A549 (cell line): ENCODE data around the gene DNAJB13. TPM values are rescaled to one million over a fixed set of nuclear protein-coding genes. Genes with fewer than 3 reads are reported as not detected.
A peak's percentile ranks its signal among the peaks of the same experiment; 100 is the strongest.

ENCODE experiments used
- ATAC-seq, 2 experiments: fragments of 200-7000 bp in 1 of 2; fragments of >200 bp in 1 of 2; cut with Nextera tagmentation in 1 of 2; cut with Tn5 transposase in 1 of 2; 3 replicates each; pipeline versions ENCODE4 v1.8.0 to v1.9.1; 2018 to 2020; ENCODE audit warnings: mild to moderate bottlenecking in 1 of 2, moderate library complexity in 1 of 2
- CTCF ChIA-PET: fragments of 300-600 bp; sonication (Branson Sonifier 250); formaldehyde crosslinking; extraction: SDS; loops from one replicate; lab custom pipeline; 2021; ENCODE audit warnings: antibody characterized with exemption, inconsistent platforms; lab: Yijun Ruan, JAX
- POLR2A ChIA-PET: fragments of 350-600 bp; formaldehyde crosslinking; extraction: SDS; loops from one replicate; lab custom pipeline; 2021; ENCODE audit warnings: antibody characterized with exemption, inconsistent platforms; lab: Yijun Ruan, JAX
- DNase-seq, 2 experiments: peaks; one replicate each; pipeline versions ENCODE4 v3.0.0 to v3.0.0-alpha.2; 2011 to 2016; ENCODE audit warnings: low read depth in 1 of 2, low spot score in 1 of 2
- FAIRE-seq: peaks from 2 replicates; lab custom pipeline; 2011; peaks lifted over from hg19 to GRCh38; lab: Jason Lieb, UNC
- H3K27ac ChIP-seq, 2 experiments: fragments of >200 bp; sonication (Bioruptor Twin); formaldehyde crosslinking; 3 replicates each; pipeline ENCODE4 v1.5.1; 2016 to 2017
- H3K4me1 ChIP-seq: fragments of >200 bp; sonication (Bioruptor Twin); formaldehyde crosslinking; 3 replicates; pipeline ENCODE4 v1.6.1; 2016
- H3K4me2 ChIP-seq: fragments of >200 bp; sonication (Bioruptor Twin); formaldehyde crosslinking; 3 replicates; pipeline ENCODE4 v1.6.1; 2016
- H3K4me3 ChIP-seq: fragments of >200 bp; sonication (Bioruptor Twin); formaldehyde crosslinking; 3 replicates; pipeline ENCODE4 v1.5.1; 2016
- H3K9me3 ChIP-seq: fragments of >200 bp; sonication (Bioruptor Twin); formaldehyde crosslinking; 3 replicates; pipeline ENCODE4 v1.6.1; 2016
- ATOH8 ChIP-seq: fragments of 250-450 bp; sonication (Bioruptor Pico); IDR thresholded peaks from 2 replicates; pipeline ENCODE4 v1.5.0; 2020; ENCODE audit warnings: low read depth, mild to moderate bottlenecking, moderate library complexity
- BCL3 ChIP-seq: fragments of >200 bp; sonication (Bioruptor Twin); formaldehyde crosslinking; IDR thresholded peaks from 3 replicates; pipeline ENCODE4 v1.6.1; 2016
- BHLHE40 ChIP-seq: IDR thresholded peaks from 2 replicates; pipeline ENCODE4 v1.6.1; 2012; ENCODE audit warnings: low read depth, low read length, inconsistent platforms
- CHD2 ChIP-seq: fragments of 150-350 bp; IDR thresholded peaks from 2 replicates; pipeline ENCODE4 v1.6.1; 2014; ENCODE audit warnings: low read length; ENCODE audit not compliant: partially characterized antibody
- CHD4 ChIP-seq: fragments of 200-600 bp; sonication (generic); IDR thresholded peaks from 2 replicates; pipeline ENCODE4 v1.6.1; 2016; ENCODE audit warnings: antibody characterized with exemption, mild to moderate bottlenecking, borderline replicate concordance
- CTCF ChIP-seq: fragments of >200 bp; sonication (Bioruptor Twin); formaldehyde crosslinking; IDR thresholded peaks from 3 replicates; pipeline ENCODE4 v1.5.1; 2016
- E2F6 ChIP-seq: IDR thresholded peaks from 2 replicates; pipeline ENCODE4 v1.6.1; 2012; ENCODE audit warnings: low read depth, borderline replicate concordance
- EHF ChIP-seq: fragments of 250-450 bp; sonication (Bioruptor Pico); IDR thresholded peaks from 2 replicates; pipeline ENCODE4 v1.5.0; 2020; ENCODE audit warnings: mild to moderate bottlenecking
- ELK1 ChIP-seq: fragments of 150-350 bp; IDR thresholded peaks from 2 replicates; pipeline ENCODE4 v1.6.1; 2014; ENCODE audit warnings: low read depth, mild to moderate bottlenecking, low read length
- FOXS1 ChIP-seq: fragments of 250-450 bp; sonication (Bioruptor Pico); IDR thresholded peaks from 2 replicates; pipeline ENCODE4 v1.5.0; 2020; ENCODE audit warnings: mild to moderate bottlenecking, moderate library complexity
- GATA3 ChIP-seq: IDR thresholded peaks from 2 replicates; pipeline ENCODE4 v1.6.1; 2012; ENCODE audit warnings: borderline replicate concordance
- HDAC2 ChIP-seq: fragments of 200-600 bp; sonication (generic); IDR thresholded peaks from 2 replicates; pipeline ENCODE4 v1.6.1; 2016
- HES2 ChIP-seq: fragments of >200 bp; sonication (Bioruptor Twin); formaldehyde crosslinking; IDR thresholded peaks from 2 replicates; pipeline ENCODE4 v1.6.1; 2016
- HOXB13 ChIP-seq: fragments of 250-450 bp; sonication (Bioruptor Pico); IDR thresholded peaks from 2 replicates; pipeline ENCODE4 v1.5.0; 2020; ENCODE audit warnings: low read depth, mild to moderate bottlenecking, moderate library complexity
- HOXB5 ChIP-seq: fragments of 250-450 bp; sonication (Bioruptor Pico); IDR thresholded peaks from 2 replicates; pipeline ENCODE4 v1.5.0; 2020; ENCODE audit warnings: mild to moderate bottlenecking, moderate library complexity
- JUN ChIP-seq, 2 experiments: fragments of >200 bp; sonication (Bioruptor Twin); formaldehyde crosslinking; IDR thresholded peaks; 2 replicates in 1 of 2; 3 replicates in 1 of 2; pipeline ENCODE4 v1.6.1; 2016 to 2017
- KDM1A ChIP-seq: fragments of 200-600 bp; sonication (generic); IDR thresholded peaks from 2 replicates; pipeline ENCODE4 v1.6.1; 2016; ENCODE audit warnings: low read depth, mild to moderate bottlenecking
- MAFK ChIP-seq: fragments of 450-650 bp; IDR thresholded peaks from 2 replicates; pipeline ENCODE4 v1.6.1; 2014; ENCODE audit not compliant: partially characterized antibody
- MYC ChIP-seq: IDR thresholded peaks from 2 replicates; pipeline ENCODE4 v1.6.1; 2012; ENCODE audit warnings: mild to moderate bottlenecking, inconsistent platforms, low read length, improper control_type of control experiment, borderline replicate concordance
- NR3C1 ChIP-seq: fragments of >200 bp; sonication (Bioruptor Twin); formaldehyde crosslinking; IDR thresholded peaks from 3 replicates; pipeline ENCODE4 v1.6.1; 2017
- PHF8 ChIP-seq: fragments of 200-600 bp; sonication (generic); IDR thresholded peaks from 2 replicates; pipeline ENCODE4 v1.6.1; 2016; ENCODE audit warnings: low read depth, mild to moderate bottlenecking, antibody characterized with exemption, moderate library complexity, borderline replicate concordance
- POLR2A ChIP-seq: IDR thresholded peaks from 2 replicates; pipeline ENCODE4 v1.6.1; 2012; ENCODE audit warnings: mild to moderate bottlenecking, low read length
- RAD21 ChIP-seq, 2 experiments: fragments of >200 bp in 1 of 2; sonication (Bioruptor Twin) in 1 of 2; formaldehyde crosslinking in 1 of 2; IDR thresholded peaks in 1 of 2; conservative IDR thresholded peaks in 1 of 2; 2 replicates in 1 of 2; 3 replicates in 1 of 2; pipeline ENCODE4 v1.6.1; 2012 to 2018; ENCODE audit warnings: inconsistent platforms in 1 of 2
- RCOR1 ChIP-seq: fragments of 150-350 bp; IDR thresholded peaks from 2 replicates; pipeline ENCODE4 v1.6.1; 2014; ENCODE audit warnings: antibody characterized with exemption, low read length, low read depth
- RFX5 ChIP-seq: fragments of 450-650 bp; IDR thresholded peaks from 2 replicates; pipeline ENCODE4 v1.7.1; 2014; ENCODE audit warnings: antibody characterized with exemption, mild to moderate bottlenecking, moderate library complexity
- SMC3 ChIP-seq: fragments of >200 bp; sonication (Bioruptor Twin); formaldehyde crosslinking; IDR thresholded peaks from 3 replicates; pipeline ENCODE4 v1.6.1; 2018; ENCODE audit warnings: inconsistent platforms
- TFCP2L1 ChIP-seq: fragments of 250-450 bp; sonication (Bioruptor Pico); IDR thresholded peaks from 2 replicates; pipeline ENCODE4 v1.5.0; 2021; ENCODE audit warnings: mild to moderate bottlenecking
- USF2 ChIP-seq: fragments of 450-650 bp; IDR thresholded peaks from 2 replicates; pipeline ENCODE4 v1.6.1; 2014; ENCODE audit warnings: antibody characterized with exemption
- ZFP36 ChIP-seq: fragments of 450-650 bp; IDR thresholded peaks from 2 replicates; pipeline ENCODE4 v1.6.1; 2014; ENCODE audit warnings: borderline replicate concordance; ENCODE audit not compliant: partially characterized antibody
- ZNF302 ChIP-seq: fragments of 250-450 bp; sonication (Bioruptor Pico); IDR thresholded peaks from 2 replicates; pipeline ENCODE4 v1.9.0; 2021; ENCODE audit warnings: inconsistent platforms, mild to moderate bottlenecking, moderate library complexity
- ZSCAN20 ChIP-seq: fragments of 250-450 bp; sonication (Bioruptor Pico); IDR thresholded peaks from 2 replicates; pipeline ENCODE4 v1.8.0; 2022; ENCODE audit warnings: mild to moderate bottlenecking, moderate library complexity
- WGBS: methylation state at CpG from one replicate; pipeline ENCODE4 v1.1.6; 2017; ENCODE audit errors: missing lambda C conversion rate; 5-methylcytosine and 5-hydroxymethylcytosine counted together
- polyA plus RNA-seq, 4 experiments: library from polyadenylated mRNA; depleted of rRNA in 3 of 4; stranded (reverse); fragments of >200 nt; fragmentation: RNase III in 1 of 4; extraction: RNeasy Plus Mini Kit Qiagen cat#74134 plus additional on column Dnase treatment in 1 of 4; gene quantifications; 2 replicates in 3 of 4; 3 replicates in 1 of 4; pipeline ENCODE4 v1.2.3, GENCODE V29; 2011 to 2017

DNAJB13 gene
- polyA plus RNA-seq, 2 of the 4 experiments (the other 2 are of a cell fraction) = 0.75 to 0.90 TPM

- no peak; the same call in 1 of the 2 replicates for TF ChIP-seq HOXB5 (CRISPR knock-in tag)
- no peak for TF ChIP-seq HOXB13
- TF ChIP-seq JUN (IDR thresholded peaks at IDR 0.05) = peak in 1 of 2 experiments; percentile 60; a peak in 1 of 5 replicates
- TF ChIP-seq RAD21 (conservative IDR thresholded peaks at IDR 0.05 in 1 of 2, IDR thresholded peaks at IDR 0.05 in 1 of 2) = no peak
- TF ChIP-seq ELK1 = no peak
- TF ChIP-seq MAFK = no peak
- no peak for TF ChIP-seq TFCP2L1 (CRISPR knock-in tag)
- 0 out of 2 replicates have a peak, but pooled peaks have one; percentile 10 for TF ChIP-seq MYC
- no peak for TF ChIP-seq HDAC2
- no peak for TF ChIP-seq GATA3
- no peak for TF ChIP-seq NR3C1
- TF ChIP-seq POLR2A = peak; percentile 95
- TF ChIP-seq PHF8 = no peak
- no peak for TF ChIP-seq RFX5
- no peak; the same call in 2 of the 3 replicates for TF ChIP-seq SMC3
- TF ChIP-seq, all 56 proteins: peak for 4
These were observed 31.8 kb downstream of the DNAJB13 start, which contains the start of gene UCP2 (continued) for GRCh38 chr11:73982595-73982989.

GRCh38 chr11:73982990-73983740 is 32.3 kb downstream of the DNAJB13 start:
- Histone ChIP-seq H3K4me3 (peak overlapping the region; percentile 62), H3K9me3 (no peaks in the 10 kb centered on the region), H3K27ac (peak overlapping the region; percentile 88 to 92), H3K4me2 (peak overlapping the region; percentile 93), H3K4me1 (peaks cover 31% of the 10 kb centered on the region)
- DNase-seq = peak; percentile 98 to 99
- ChIA-PET CTCF (interaction anchor here (1.0 to 1.5 kb wide), 5 partner anchors 17 to 188 kb away, joined by 3 to 7 read pairs (median 5); partner anchors contain the start of genes C2CD3 and PPME1), POLR2A (interaction anchor here (0.8 to 1.9 kb wide), 16 partner anchors 10 to 510 kb away, joined by 3 to 10 read pairs (median 4); partner anchors contain the start of genes C2CD3, LIPT2, PGM2L1 and PPME1)
- peak; percentile 93 to 94 for ATAC-seq
- 3% methylated on average over 31 of the region's 56 CpGs for WGBS
- no peak for FAIRE-seq
- no peak for TF ChIP-seq HES2
- peak; percentile 24 for TF ChIP-seq FOXS1 (CRISPR knock-in tag)
- TF ChIP-seq CHD4 = no peak
- TF ChIP-seq BCL3 = peak; percentile 90; the same call in 2 of the 3 replicates
- TF ChIP-seq HOXB13 = peak; percentile 94
- TF ChIP-seq RAD21 (conservative IDR thresholded peaks at IDR 0.05 in 1 of 2, IDR thresholded peaks at IDR 0.05 in 1 of 2) = no peak
- no peak for TF ChIP-seq ZFP36
- TF ChIP-seq ZSCAN20 (CRISPR knock-in tag) = no peak
- no peak for TF ChIP-seq RCOR1
- peak; percentile 24 for TF ChIP-seq CHD2
- peak; percentile 85 for TF ChIP-seq USF2
- TF ChIP-seq RFX5 = peak; percentile 92
- TF ChIP-seq PHF8 = peak; percentile 88
- TF ChIP-seq CTCF = no peak
- TF ChIP-seq EHF (CRISPR knock-in tag) = peak; percentile 84
- TF ChIP-seq E2F6 = peak; percentile 96
- peak; percentile 11 for TF ChIP-seq MYC
- peak; percentile 71; the same call in 1 of the 2 replicates for TF ChIP-seq ATOH8
- TF ChIP-seq JUN (IDR thresholded peaks at IDR 0.05) = peak in 1 of 2 experiments; percentile 84; a peak in 3 of 5 replicates
- peak; percentile 63; the same call in 1 of the 2 replicates for TF ChIP-seq BHLHE40
- TF ChIP-seq ZNF302 (CRISPR knock-in tag) = peak; percentile 79; the same call in 1 of the 2 replicates
- 0 out of 2 replicates have a peak, but pooled peaks have one; percentile 47 for TF ChIP-seq KDM1A
